ENCODE results near the gene LCP1. TPM values are rescaled to one million over a fixed set of nuclear protein-coding genes. Genes with fewer than 3 reads are reported as not detected.

Gene LCP1
- total and polyA plus RNA-seq, 9 of the 15 experiments (the other 6 are each of a cell fraction or from before 2014, with no cell fraction given), result 83.0 to 255 (median 163) TPM

DNA sequence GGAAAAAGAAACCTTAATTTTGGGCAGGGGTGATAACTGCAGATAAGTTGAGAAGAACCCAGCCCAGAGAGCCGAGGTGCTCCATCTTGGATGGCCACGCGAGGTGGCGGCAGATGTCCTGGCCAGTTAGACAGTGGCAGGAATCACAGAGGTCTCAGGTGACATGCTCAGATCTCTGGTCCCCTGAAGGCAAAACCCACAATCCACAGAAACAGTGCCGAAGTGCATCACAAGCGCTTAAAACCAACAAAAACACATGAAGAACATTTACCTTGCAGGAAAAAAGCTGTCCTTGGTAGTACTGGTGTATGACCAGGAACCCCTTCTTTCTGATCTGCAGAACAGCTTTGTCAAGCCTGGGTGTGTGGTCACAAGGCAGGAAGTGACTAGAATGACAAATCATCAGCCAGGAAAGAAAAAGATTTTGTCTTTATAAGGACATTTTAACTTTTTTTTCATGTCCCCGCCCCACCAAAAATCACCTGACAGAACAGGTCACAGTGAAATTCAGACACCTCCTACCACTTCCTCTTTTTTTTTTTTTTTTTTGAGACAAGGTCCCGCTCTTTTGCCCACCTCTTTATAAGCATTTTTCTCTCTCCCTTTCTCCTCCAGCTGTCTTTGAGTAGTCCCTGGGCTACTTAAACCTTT is at the start of gene LCP1 (continued):
- TF ChIP-seq MYNN (IDR thresholded peaks at IDR 0.05) (no peak), MYNN (CRISPR knock-in tag; IDR thresholded peaks at IDR 0.05) (no peak), LCOR (CRISPR knock-in tag; IDR thresholded peaks at IDR 0.05) (peak; percentile 67; the same call in 1 of the 2 replicates), TOE1 (IDR thresholded peaks at IDR 0.05; ENCODE audit: borderline replicate concordance) (peak; percentile 74; the same call in 1 of the 2 replicates), TOE1 (CRISPR knock-in tag; IDR thresholded peaks at IDR 0.05; ENCODE audit: borderline replicate concordance, low read depth) (no peak), ZNF79 (CRISPR knock-in tag; IDR thresholded peaks at IDR 0.05; ENCODE audit: low read depth) (no peak), CTBP1 (IDR thresholded peaks at IDR 0.05; ENCODE audit: borderline replicate concordance) (peak; percentile 60; the same call in 1 of the 2 replicates), SMARCE1 (IDR thresholded peaks at IDR 0.05) (peak; percentile 53; the same call in 1 of the 2 replicates), SMARCA4 (IDR thresholded peaks at IDR 0.05) (0 out of 2 replicates have a peak, but pooled peaks have one; percentile 56), TBL1XR1 (IDR thresholded peaks at IDR 0.05; ENCODE audit: low read length in 2 of 2) (0 out of 4 replicates have a peak, but pooled peaks of 1 of the 2 experiments have one; percentile 8), RNF2 (IDR thresholded peaks at IDR 0.05) (peak; percentile 53), SIX5 (IDR thresholded peaks at IDR 0.05; ENCODE audit: borderline replicate concordance in 1 of 2, insufficient read depth in 1 of 2, low read depth in 1 of 2, low read length in 2 of 2) (no peak), TEAD4 (IDR thresholded peaks at IDR 0.05; ENCODE audit: low read length) (peak; percentile 51; the same call in 1 of the 2 replicates), TEAD4 (CRISPR knock-in tag; IDR thresholded peaks at IDR 0.05; ENCODE audit: borderline replicate concordance) (no peak), POLR2AphosphoS5 (IDR thresholded peaks at IDR 0.05; ENCODE audit: control insufficient read depth, insufficient read depth, low read depth, low read length) (peak; percentile 76), GABPB1 (CRISPR knock-in tag; IDR thresholded peaks at IDR 0.05) (peak; percentile 61), NBN (IDR thresholded peaks at IDR 0.05; ENCODE audit: low read depth) (peak; percentile 53; the same call in 1 of the 2 replicates)
- TF ChIP-seq, protein P1, sequence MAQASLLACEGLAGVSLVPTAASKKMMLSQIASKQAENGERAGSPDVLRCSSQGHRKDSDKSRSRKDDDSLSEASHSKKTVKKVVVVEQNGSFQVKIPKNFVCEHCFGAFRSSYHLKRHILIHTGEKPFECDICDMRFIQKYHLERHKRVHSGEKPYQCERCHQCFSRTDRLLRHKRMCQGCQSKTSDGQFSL (CRISPR knock-in tag; IDR thresholded peaks at IDR 0.05), result no peak
- TF ChIP-seq, protein P1 (tag; IDR thresholded peaks at IDR 0.05), result no peak
- TF ChIP-seq, protein P2, sequence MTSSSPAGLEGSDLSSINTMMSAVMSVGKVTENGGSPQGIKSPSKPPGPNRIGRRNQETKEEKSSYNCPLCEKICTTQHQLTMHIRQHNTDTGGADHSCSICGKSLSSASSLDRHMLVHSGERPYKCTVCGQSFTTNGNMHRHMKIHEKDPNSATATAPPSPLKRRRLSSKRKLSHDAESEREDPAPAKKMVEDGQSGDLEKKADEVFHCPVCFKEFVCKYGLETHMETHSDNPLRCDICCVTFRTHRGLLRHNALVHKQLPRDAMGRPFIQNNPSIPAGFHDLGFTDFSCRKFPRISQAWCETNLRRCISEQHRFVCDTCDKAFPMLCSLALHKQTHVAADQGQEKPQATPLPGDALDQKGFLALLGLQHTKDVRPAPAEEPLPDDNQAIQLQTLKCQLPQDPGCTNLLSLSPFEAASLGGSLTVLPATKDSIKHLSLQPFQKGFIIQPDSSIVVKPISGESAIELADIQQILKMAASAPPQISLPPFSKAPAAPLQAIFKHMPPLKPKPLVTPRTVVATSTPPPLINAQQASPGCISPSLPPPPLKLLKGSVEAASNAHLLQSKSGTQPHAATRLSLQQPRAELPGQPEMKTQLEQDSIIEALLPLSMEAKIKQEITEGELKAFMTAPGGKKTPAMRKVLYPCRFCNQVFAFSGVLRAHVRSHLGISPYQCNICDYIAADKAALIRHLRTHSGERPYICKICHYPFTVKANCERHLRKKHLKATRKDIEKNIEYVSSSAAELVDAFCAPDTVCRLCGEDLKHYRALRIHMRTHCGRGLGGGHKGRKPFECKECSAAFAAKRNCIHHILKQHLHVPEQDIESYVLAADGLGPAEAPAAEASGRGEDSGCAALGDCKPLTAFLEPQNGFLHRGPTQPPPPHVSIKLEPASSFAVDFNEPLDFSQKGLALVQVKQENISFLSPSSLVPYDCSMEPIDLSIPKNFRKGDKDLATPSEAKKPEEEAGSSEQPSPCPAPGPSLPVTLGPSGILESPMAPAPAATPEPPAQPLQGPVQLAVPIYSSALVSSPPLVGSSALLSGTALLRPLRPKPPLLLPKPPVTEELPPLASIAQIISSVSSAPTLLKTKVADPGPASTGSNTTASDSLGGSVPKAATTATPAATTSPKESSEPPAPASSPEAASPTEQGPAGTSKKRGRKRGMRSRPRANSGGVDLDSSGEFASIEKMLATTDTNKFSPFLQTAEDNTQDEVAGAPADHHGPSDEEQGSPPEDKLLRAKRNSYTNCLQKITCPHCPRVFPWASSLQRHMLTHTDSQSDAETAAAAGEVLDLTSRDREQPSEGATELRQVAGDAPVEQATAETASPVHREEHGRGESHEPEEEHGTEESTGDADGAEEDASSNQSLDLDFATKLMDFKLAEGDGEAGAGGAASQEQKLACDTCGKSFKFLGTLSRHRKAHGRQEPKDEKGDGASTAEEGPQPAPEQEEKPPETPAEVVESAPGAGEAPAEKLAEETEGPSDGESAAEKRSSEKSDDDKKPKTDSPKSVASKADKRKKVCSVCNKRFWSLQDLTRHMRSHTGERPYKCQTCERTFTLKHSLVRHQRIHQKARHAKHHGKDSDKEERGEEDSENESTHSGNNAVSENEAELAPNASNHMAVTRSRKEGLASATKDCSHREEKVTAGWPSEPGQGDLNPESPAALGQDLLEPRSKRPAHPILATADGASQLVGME (CRISPR knock-in tag; IDR thresholded peaks at IDR 0.05), result 0 out of 2 replicates have a peak, but pooled peaks have one; percentile 66
- TF ChIP-seq, protein P3, sequence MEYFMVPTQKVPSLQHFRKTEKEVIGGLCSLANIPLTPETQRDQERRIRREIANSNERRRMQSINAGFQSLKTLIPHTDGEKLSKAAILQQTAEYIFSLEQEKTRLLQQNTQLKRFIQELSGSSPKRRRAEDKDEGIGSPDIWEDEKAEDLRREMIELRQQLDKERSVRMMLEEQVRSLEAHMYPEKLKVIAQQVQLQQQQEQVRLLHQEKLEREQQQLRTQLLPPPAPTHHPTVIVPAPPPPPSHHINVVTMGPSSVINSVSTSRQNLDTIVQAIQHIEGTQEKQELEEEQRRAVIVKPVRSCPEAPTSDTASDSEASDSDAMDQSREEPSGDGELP (CRISPR knock-in tag; IDR thresholded peaks at IDR 0.05; ENCODE audit: borderline replicate concordance), result peak; percentile 49; the same call in 1 of the 2 replicates

Data from K562 (cell line).